Stimulated activated CD8-positive, alpha-beta memory T cell treated with anti-CD3 and anti-CD28 coated beads, Interleukin-4, amount 100 ng/mL, for 1 hour (primary cell): ENCODE data around the gene HGF.

ENCODE experiments used
- DNase-seq, 2 donors: peaks; one replicate each; pipeline ENCODE4 v3.0.0-alpha.2; 2020; ENCODE audit warnings: low read depth in 2 of 2, low spot score in 1 of 2

The HGF gene

DNA sequence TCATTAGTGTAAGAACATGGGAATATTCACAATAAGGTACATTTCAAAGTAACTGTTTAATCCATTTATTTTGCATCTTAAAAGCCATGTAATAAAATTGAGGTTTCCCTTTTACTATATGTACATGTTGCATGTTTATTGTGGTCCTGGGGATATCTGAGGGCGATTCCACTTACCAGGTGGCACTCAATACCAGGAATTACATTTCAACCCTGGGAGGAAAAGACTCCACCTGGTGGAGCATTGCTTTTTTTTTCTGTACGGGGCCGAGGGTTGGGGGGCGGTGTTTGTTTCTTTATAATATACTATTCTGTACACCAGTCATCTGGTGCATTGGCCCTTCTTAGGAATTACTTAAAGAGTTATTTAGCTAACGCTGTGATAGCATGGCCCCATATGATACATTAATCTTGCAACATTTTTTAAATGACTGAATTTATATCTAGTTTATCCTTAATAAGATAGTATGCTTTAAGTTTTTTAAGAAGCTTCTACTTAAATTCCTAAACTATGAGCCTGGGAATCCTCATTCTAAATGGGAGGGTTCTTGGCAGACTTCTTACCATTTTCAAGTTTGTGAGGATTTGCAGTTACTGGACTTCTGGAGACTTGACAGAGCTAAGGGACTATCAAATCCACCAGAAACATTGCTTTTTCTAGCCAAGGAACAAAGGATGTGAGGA, 7.2 kb upstream of the HGF start:
- DNase-seq = no peak

DNA sequence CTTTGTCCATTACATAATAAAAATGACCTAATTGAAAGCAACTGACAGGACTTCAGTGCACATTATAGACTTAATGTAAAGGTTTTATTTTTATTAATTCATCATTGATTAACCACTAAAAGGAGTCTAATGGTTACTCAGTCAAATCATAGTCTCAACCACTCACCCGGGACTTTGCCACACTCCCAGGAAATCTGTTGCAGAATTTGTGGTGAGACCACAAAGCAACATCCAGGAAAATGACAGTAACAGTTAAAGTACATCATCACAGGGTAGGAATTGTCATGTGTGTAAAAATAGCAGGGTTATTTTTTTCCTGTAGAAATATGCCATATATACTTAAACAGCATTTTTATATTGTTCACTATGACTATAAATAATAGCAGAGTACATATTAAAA, 6.3 kb upstream of the HGF start:
- no peak for DNase-seq

DNA sequence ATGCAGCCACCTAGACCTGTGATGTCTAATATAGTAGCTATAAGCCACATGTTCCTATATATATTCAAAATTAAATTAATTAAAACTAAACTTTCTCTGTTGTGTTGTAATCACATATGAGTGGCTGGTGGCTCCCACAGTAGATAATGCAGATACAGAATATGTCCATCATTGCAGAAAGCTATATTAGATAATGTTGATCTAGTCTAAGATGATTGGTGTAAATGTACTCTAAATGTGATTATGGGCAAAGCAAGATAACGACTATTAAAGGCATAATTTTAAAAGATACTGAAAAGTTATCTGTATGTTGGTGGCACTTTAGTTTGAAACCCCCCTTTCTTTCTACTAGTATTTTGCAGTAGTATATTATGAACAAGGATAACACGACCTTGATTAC, 5.7 kb upstream of the HGF start:
- DNase-seq = no peak

DNA sequence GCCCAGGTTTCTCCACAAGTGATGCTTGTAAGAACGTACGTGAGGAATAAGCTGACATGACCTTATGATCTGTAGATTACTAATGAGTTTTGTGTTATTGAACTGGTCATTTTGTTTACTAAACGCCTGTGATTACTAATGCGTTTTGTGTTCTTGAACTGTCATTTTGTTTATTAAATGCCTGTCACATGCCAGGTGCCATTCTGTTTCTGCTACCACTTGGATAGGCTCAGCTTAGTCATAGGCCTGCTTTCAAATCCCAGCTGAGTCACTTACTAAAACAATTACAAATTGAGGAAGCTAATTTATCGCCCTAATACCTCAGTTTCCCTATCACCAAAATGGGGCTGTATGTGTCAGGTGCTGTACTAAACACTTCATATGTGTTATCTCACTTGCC, 4.7 kb upstream of the HGF start:
- DNase-seq = no peak

DNA sequence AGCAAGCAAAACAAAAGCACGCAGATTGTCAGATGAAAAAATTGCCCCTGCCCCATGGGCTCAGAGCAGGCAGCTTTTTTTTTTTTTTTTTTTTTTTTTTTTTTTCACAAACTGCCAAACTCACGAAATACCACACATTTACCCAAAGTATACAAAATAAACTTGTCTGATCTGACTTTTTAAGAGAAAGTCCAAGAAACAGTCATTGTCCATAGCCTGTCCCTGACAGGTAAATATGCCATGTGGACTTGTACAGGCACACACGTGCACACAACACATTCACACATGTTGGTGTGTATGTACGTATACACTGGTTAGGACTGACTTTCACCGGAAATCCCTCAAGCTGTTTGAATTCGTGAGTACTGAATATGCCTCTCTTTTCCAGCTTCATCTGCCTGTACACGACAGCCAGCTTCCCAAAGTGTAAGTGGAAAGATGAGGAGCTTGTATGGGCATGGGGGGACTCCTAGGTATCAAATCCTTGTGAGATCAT, 929 bp upstream of the HGF start:
- no peak for DNase-seq

DNA sequence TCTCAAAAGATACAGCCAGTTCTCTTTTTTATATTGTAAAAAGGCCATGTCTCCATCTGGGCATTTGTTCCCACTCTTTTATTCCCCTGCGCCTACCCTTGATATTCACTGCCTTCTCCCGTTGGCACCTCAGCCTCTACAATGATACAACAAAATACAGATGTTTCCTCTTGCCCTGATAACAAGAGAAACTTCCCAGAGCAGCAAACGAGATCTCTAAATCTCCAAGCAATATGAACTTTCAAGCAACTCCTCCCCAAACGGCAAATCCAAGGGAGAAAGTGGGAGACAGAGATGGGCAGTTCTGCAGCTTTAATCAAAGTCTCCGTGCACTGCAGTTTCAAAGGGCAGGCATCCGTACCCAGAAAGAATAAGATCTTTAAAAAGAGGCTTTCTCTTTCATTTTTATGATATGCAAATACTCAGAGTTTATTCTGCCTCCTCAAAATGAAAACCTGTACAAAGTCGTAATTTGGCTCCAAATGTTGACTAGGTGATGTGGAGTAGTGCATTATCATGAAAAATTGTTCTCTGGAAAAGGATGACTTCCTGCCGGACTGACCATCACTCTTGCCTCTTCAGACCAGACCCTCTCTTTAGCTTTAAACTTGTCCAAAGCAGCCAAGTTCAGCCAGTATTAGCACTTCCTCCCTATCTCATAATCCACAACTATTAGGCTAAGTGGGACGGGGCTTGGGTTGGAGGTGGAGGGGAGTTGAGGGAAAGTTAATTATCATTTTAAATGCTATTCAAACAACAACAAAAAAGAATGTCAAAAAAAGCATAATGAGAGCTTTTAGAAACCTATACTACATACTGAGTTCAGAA, 682 bp downstream of the HGF start:
- DNase-seq = no peak

DNA sequence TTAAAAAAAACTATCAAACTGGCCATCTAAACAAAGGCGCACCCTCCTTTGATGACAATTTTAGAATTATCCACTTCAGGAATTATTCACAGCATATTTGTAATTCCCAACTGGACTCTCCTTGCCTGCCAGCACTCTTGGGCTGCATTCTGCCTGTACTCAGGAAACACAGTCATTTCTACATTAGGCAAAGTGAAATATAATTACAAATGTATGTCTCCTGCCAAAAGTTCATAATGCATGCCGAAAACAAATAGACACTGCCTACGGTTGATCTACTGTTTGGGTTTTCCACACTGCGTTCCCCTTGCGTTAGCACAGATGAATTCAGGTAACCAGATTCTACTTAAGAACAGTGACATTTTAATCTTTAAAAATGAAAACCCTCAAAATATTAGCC, 1.9 kb downstream of the HGF start:
- no peak for DNase-seq

DNA sequence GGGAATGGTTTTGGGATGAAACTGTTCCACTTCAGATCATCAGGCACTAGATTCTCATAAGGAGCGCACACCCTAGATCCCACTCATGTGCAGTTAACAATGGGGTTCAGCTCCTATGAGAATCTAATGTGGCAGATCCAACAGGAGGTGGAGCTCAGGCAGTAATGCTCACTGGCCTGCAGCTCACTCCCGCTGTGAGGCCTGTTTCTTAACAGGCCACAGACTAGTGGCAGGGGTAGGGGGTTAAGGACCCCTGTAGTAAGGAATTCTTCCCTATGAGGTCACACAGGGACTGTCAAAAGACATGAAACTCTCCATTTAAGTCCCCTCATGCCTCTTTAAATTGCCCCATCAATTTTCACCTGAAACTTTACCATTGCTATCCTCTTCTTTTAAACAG, 8.0 kb downstream of the HGF start:
- no peak for DNase-seq

DNA sequence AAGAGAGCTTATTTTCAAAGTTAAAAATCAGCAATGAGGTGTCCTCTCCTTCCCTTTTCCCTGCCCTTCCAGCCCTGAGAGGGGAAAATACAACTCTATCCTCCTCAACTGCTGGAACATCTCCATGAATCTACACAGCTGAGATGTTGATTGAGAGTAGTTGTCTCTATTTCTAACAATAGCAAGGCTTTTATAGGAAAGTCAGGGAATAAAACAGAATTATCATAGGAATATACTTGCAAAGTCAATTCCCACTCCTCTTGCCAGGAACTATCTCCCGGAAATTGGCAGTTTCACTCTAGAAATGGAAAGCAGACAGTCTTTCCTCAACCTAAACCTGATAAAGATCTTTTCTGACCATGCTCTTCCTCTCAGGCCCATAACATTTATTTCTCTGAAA, 8.8 kb downstream of the HGF start:
- DNase-seq = no peak

DNA sequence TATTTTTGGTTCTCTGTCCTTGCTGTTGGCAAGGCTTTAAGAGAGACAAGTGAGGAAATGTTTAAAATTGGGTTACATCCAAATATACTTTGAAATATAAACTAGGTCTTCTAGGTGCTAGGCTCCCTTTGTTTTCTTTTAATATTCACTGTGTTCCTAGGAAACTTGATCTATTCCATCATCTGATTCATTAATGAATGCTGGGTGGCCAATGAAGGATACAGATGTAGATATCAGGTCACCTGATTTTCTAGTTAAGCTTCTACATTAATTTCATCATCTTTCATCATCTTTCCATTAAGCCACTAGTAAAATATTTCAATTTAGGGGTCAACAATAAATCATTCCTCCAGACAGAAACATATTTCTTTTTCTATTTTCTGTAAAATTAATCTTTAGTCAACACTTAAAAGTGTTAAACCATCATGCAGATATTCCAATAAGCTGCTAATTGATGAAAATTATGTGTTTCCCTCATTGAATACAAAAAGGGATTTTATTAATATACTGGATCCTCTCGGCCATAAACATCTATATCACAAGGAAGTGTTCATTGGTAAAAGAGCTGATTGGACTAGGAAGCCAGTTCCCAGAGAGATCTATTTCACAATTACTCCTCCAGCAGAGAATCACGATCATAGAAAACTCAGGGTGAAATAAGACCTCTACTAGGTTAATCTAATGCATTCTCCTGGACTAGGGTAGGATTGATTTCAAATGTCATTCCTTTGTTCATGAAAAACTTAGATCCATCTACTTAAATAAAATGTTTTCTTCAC, 14.7 kb downstream of the HGF start:
- DNase-seq = no peak

DNA sequence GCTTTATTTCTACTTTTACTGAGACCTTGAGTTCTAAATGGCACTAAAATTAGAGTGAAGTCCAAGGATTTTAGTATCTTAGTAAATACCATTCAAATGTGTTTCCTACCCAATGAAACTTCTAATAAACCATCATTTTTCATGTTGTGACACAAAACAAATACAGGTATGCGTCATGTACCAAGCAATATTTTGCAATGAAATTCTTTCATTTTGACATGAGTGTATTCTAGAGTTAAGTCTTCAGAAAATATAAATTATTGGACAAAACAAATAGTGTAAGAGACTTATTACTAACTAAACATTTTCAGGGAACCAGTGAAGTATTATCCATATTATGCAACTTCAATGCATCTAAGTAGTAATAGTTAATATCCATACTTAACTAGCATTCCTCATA, 16.5 kb downstream of the HGF start:
- no peak for DNase-seq

DNA sequence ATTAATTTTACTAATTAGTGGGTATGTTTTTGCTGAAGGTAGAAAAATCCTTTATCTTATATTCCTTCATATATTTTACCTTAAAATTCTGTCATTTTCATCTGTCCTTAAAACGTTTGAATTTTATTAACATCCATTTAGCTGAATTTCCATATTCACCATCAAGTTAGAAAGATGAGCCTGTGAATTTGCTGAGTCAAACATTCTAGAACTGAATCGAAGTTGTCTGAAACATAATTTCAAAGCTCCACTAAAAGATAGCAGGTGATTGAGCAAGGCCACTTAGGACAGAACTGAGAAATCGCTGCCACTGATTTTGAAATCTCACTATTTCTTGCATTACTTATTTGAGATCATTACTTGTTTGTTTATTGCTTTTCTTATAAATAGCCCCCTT, 17.5 kb downstream of the HGF start:
- no peak for DNase-seq

DNA sequence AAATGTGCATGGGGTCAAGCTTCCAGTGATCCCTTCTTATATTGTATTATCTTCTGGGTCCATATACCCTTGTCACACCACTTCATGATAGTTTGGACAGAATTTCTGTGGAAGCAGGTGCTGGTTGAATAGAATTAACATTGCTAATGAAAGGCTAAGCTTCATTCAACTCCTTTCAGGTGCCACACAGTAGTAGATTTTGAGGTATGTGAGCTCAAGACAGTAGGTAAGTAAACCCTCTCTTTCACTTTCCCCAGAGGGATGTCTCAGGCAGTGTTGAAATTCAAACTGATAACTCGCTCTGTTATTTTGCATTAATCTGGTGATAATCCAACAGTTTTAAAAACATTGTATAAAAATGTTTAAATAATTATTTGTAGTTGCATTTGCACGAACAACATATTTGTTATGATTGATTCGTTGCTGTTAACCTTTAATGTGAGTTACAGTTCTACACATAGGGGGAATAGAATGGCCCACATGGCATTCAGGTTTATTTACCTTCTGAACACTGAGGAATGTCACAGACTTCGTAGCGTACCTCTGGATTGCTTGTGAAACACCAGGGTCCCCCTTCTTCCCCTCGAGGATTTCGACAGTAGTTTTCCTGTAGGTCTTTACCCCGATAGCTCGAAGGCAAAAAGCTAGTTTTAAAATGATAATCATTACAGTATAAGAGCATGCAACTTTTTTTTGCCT, 18.1 kb downstream of the HGF start:
- no peak for DNase-seq

DNA sequence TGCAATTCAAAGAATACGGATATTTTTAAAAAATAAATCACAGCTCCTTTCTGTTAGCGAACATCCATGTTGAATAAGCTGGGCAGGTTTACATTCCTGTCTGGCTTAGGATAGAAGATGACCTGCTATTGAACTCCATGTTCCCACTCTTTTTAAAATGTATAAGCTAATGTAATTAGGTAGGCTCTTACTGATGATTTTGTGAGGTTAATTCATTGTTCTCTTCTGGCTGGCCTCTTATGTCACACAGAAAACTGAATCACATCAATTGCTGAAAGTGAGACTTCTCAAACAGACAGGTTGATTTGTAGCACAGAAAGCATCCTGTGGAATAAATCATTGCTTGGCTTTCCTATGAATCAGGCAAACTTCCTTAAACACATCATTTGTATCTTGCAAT, 24.2 kb downstream of the HGF start:
- DNase-seq = no peak

DNA sequence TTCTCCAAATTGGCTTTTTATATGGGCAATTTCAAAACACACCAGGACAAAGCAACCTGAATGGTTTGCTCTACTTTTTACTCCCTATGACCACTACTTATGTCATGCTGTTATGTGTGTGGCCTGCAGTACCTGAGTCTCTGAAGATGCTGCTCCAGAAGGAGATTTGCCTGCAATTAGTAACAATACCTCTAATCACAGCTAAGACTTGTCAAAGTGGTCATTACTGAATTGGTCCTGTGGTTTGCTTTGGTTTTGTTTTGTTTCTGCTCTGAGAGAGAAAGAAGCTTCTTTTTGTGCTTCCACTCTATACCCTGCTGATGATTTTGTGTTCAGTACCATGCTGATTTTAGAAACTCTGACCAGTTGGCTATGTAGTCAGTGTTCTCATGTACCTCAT, 25.5 kb downstream of the HGF start:
- no peak for DNase-seq

DNA sequence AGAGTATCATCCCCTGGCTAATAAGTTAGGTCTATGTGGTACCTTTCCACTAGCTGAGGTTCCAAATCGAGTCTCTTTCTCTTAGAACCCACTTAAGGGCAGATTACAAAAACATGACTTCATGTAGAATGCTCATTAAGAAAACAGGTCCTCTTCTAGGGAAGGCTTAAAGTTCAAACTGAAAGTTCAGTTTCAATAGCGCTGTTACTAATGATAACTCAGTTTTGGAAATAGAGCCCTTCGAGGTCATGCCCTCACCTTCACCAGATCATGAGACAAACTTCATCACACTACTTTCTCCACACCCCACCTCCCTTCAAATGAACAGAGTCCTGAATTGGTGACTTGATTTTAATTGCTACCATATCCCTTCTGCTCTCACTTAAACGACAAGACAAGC, 26.2 kb downstream of the HGF start:
- DNase-seq = no peak

DNA sequence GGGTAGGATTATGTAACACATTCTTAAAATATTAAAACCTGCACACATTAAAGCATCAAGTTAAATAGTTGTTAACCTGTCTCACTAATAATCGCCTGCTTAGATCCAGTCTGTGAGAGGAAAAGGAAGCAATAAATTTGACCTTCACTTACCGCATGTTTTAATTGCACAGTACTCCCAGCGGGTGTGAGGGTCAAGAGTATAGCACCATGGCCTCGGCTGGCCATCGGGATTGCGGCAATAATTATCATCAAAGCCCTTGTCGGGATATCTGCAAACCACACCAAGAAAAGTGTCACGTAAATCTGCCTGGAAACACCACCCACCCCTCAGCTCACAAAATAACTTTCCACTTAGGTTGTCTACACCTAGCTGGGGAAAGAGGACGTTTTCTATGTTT, 26.6 kb downstream of the HGF start:
- DNase-seq = no peak

DNA sequence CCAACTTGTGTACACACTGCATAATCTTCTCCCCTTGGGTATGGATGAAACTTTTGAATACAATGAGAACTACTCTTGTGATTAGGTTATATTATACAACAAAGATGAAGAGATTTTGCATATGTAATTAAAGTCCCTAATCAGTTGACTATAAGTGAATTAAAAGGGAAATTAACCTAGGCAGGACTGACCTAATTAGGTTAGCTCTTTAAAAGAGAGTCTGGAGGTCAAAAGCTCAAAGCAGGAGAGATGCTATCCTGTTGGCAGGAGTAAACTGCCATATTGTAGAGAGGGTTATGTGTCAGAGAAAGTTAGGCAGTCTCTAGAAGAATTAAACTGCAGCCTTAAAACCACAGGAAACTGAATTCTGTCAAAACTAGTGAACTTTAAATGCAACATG, 29.4 kb downstream of the HGF start:
- no peak for DNase-seq

DNA sequence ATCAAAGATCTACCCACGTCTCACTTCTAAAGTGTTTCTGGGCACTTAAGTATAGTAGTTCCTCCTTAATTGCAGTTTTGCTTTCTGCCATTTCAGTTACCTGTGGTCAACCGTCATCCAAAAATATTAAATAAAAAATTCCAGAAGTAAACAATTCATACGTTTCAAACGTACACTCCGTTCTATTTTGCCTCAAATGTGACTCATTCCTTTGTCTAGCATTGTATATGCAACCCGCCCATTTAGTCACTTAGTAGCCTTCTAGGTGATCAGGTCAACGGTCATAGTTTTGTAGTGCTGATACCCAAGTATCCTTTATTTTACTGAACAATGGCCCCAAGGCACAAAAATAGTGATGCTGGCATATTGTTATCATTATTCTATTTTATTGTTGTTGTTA, 33.8 kb downstream of the HGF start:
- DNase-seq = no peak

DNA sequence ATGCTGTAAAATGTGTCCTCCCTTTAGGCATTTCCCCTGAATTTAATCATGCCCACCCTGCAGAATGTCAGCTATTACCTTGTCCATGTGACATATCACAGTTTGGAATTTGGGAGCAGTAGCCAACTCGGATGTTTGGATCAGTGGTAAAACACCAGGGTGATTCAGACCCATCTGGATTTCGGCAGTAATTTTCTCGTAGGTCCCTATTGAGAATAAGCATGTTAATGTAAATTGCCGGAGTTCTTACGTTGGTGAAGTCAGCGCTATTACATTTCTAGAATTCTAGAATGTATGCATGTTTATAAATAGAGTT, 44.1 kb downstream of the HGF start:
- DNase-seq = no peak

DNA sequence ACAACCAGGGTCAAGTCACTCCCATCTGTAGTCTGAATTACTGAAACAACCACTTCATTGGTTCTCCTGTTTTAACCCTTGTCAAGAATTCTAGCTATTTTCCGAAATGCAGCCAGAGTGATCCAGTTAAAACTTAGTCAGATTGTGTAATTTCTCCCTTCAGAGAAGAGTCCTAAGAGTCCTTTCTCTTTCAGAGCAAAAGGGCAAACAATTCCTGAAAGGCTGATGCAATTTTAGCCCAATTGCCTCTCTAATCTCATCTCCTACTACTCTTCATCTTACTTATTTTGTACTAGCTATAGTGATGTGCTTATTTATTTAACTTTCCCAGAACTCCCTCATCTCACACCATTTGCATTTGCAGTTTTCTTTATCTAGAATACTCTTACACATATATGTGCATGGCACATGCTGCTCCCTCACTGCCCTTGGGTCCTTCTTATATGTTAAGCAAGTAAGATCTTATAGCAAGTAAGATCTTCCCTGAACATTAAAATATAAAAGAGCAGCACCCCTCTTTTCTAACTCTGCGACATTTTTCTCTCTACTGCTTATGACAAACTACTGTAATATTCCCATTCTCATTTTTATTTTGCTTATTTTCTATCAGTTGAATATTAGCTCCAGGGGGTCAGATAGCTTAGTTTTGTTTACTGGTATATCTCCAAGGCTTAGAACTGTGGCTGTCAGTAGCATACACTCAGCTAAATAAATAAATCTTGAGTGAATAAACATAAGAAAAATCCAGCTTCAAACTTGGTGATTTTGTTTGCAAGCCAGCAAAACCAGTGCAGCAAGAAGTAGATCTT, 44.6 kb downstream of the HGF start:
- DNase-seq = no peak
